Rectal smooth muscle tissue (tissue), 1 donor: ENCODE results near the gene TLE7.

Source experiments
- H3K27ac ChIP-seq: one replicate; pipeline ENCODE4 v1.7.0; 2013; ENCODE audit warnings: low read depth, low read length, inconsistent platforms
- H3K27me3 ChIP-seq: one replicate; pipeline ENCODE4 v1.7.0; 2013; ENCODE audit warnings: low read length; ENCODE audit not compliant: control insufficient read depth, insufficient read depth
- H3K36me3 ChIP-seq: one replicate; pipeline ENCODE4 v1.7.0; 2013; ENCODE audit warnings: low read length; ENCODE audit not compliant: control insufficient read depth, insufficient read depth
- H3K4me1 ChIP-seq: one replicate; pipeline ENCODE4 v1.7.0; 2013; ENCODE audit warnings: low read length; ENCODE audit not compliant: control insufficient read depth, insufficient read depth
- H3K4me3 ChIP-seq: one replicate; pipeline ENCODE4 v1.7.0; 2013; ENCODE audit warnings: low read length
- H3K9ac ChIP-seq: one replicate; pipeline ENCODE4 v1.7.0; 2013; ENCODE audit warnings: low read length

TLE7 gene

GRCh38 chr16:71426069-71426879 lies 15.6 kb downstream of the TLE7 start:
- no peak overlapping the region for H3K27ac ChIP-seq
- no peak overlapping the region for H3K9ac ChIP-seq
- H3K36me3 ChIP-seq = no peaks in the 10 kb centered on the region
- H3K4me3 ChIP-seq = no peak overlapping the region
- peaks cover 2% of the 10 kb centered on the region for H3K27me3 ChIP-seq
- H3K4me1 ChIP-seq = no peaks in the 10 kb centered on the region

- H3K4me3 ChIP-seq = no peak overlapping the region
- H3K27me3 ChIP-seq = peaks cover 2% of the 10 kb centered on the region
These were observed 16.1 kb downstream of the TLE7 start for GRCh38 chr16:71425746-71426068.

GRCh38 chr16:71424626-71425025 lies 17.2 kb downstream of the TLE7 start:
- H3K36me3 ChIP-seq = no peaks in the 10 kb centered on the region
- H3K4me1 ChIP-seq = no peaks in the 10 kb centered on the region
- no peak overlapping the region for H3K27ac ChIP-seq
- H3K4me3 ChIP-seq = no peak overlapping the region
- H3K9ac ChIP-seq = no peak overlapping the region
- peaks cover 2% of the 10 kb centered on the region for H3K27me3 ChIP-seq

More at GRCh38 chr16:71425746-71426068, 16.1 kb downstream of the TLE7 start:
- no peaks in the 10 kb centered on the region for H3K36me3 ChIP-seq
- no peak overlapping the region for H3K27ac ChIP-seq
- no peak overlapping the region for H3K9ac ChIP-seq
- H3K4me1 ChIP-seq = no peaks in the 10 kb centered on the region

GRCh38 chr16:71423865-71424264 lies 18.0 kb downstream of the TLE7 start:
- Histone ChIP-seq H3K36me3 (no peaks in the 10 kb centered on the region), H3K4me3 (no peak overlapping the region), H3K4me1 (no peaks in the 10 kb centered on the region), H3K27me3 (peaks cover 2% of the 10 kb centered on the region), H3K9ac (no peak overlapping the region), H3K27ac (no peak overlapping the region)

GRCh38 chr16:71423016-71423415 lies 18.8 kb downstream of the TLE7 start:
- Histone ChIP-seq H3K4me3 (no peak overlapping the region), H3K27ac (no peak overlapping the region), H3K36me3 (no peaks in the 10 kb centered on the region), H3K27me3 (peaks cover 2% of the 10 kb centered on the region), H3K9ac (no peak overlapping the region), H3K4me1 (no peaks in the 10 kb centered on the region)

- H3K4me1 ChIP-seq = no peaks in the 10 kb centered on the region
- no peak overlapping the region for H3K4me3 ChIP-seq
- no peak overlapping the region for H3K9ac ChIP-seq
- peaks cover 2% of the 10 kb centered on the region for H3K27me3 ChIP-seq
- H3K36me3 ChIP-seq = no peaks in the 10 kb centered on the region
- no peak overlapping the region for H3K27ac ChIP-seq
These were observed 19.9 kb downstream of the TLE7 start for GRCh38 chr16:71421911-71422310.

GRCh38 chr16:71414038-71414437 lies 27.8 kb downstream of the TLE7 start:
- Histone ChIP-seq H3K27ac (no peak overlapping the region), H3K36me3 (no peaks in the 10 kb centered on the region), H3K4me1 (no peaks in the 10 kb centered on the region), H3K4me3 (no peak overlapping the region), H3K27me3 (no peaks in the 10 kb centered on the region), H3K9ac (no peak overlapping the region)

- Histone ChIP-seq H3K4me3 (no peak overlapping the region), H3K9ac (no peak overlapping the region), H3K36me3 (no peaks in the 10 kb centered on the region), H3K27me3 (no peaks in the 10 kb centered on the region), H3K4me1 (no peaks in the 10 kb centered on the region), H3K27ac (no peak overlapping the region)
These were observed 28.5 kb downstream of the TLE7 start for GRCh38 chr16:71413341-71413740.

- H3K27ac ChIP-seq = no peak overlapping the region
- no peak overlapping the region for H3K9ac ChIP-seq
- no peaks in the 10 kb centered on the region for H3K4me1 ChIP-seq
- no peak overlapping the region for H3K4me3 ChIP-seq
- H3K36me3 ChIP-seq = no peaks in the 10 kb centered on the region
- no peaks in the 10 kb centered on the region for H3K27me3 ChIP-seq
These were observed 29.3 kb downstream of the TLE7 start for GRCh38 chr16:71412270-71413160.

GRCh38 chr16:71410146-71410545 lies 31.7 kb downstream of the TLE7 start:
- Histone ChIP-seq H3K27ac (no peak overlapping the region), H3K27me3 (no peaks in the 10 kb centered on the region), H3K4me1 (no peaks in the 10 kb centered on the region), H3K36me3 (no peaks in the 10 kb centered on the region), H3K9ac (no peak overlapping the region), H3K4me3 (no peak overlapping the region)

GRCh38 chr16:71409011-71409775 lies 32.7 kb downstream of the TLE7 start:
- H3K4me3 ChIP-seq = no peak overlapping the region
- no peaks in the 10 kb centered on the region for H3K4me1 ChIP-seq
- H3K9ac ChIP-seq = no peak overlapping the region
- H3K27ac ChIP-seq = no peak overlapping the region
- no peaks in the 10 kb centered on the region for H3K27me3 ChIP-seq
- H3K36me3 ChIP-seq = no peaks in the 10 kb centered on the region

GRCh38 chr16:71408536-71408935 lies 33.3 kb downstream of the TLE7 start:
- no peaks in the 10 kb centered on the region for H3K4me1 ChIP-seq
- no peak overlapping the region for H3K4me3 ChIP-seq
- no peaks in the 10 kb centered on the region for H3K27me3 ChIP-seq
- no peaks in the 10 kb centered on the region for H3K36me3 ChIP-seq
- no peak overlapping the region for H3K27ac ChIP-seq
- no peak overlapping the region for H3K9ac ChIP-seq
